Dermis blood vessel endothelial cell (primary cell): ENCODE data around the gene MAZ. TPM values are rescaled to one million over a fixed set of nuclear protein-coding genes. Genes with fewer than 3 reads are reported as not detected.
"Not testable (repeated sequence)": the region's sequence is repeated elsewhere in the genome, so short reads cannot be mapped to it uniquely, and the experiment has no call there.

ENCODE experiments used
- DNase-seq: peaks from one replicate; pipeline ENCODE4 v3.0.0; 2010
- total RNA-seq: library from RNA; depleted of rRNA; stranded (reverse); fragments of >200 nt; gene quantifications from 2 replicates; pipeline ENCODE4 v1.2.3, GENCODE V29; 2014

Gene MAZ
- total RNA-seq, 1 donor from 2014 or later, result 130 TPM

DNA sequence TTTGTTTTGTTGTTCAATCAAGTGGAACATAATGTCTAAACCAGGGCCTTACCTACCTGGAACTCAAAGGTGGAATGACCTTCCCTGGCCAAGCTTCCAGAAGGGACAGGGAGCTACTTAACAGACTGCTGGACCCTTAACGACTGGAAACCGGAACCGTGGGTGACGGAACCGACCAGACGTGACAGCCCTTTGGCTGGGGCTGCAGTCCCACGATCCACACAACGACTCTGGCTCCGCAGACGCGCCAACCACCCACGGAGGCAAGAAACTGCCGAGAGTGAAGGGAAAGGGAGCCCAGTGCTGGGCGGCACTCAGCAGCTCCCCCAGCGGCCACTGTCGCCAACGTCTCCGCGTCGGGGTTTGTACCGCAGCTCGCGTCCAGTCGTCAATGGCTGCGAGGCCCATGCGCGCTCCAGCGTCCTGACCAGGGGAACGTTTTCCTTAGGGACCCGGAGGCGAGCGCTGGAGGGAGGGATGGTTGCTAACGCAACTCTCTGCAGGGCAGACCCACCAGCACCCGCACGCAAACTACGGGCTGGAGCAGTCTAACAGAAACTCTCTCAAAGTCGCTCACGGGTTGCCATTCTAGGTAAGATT lies 21.3 kb upstream of the MAZ start:
- peak; percentile 77 for DNase-seq

- not testable (repeated sequence) for DNase-seq
Observed at GRCh38 chr16:29787155-29787554, 19.2 kb upstream of the MAZ start.

DNA sequence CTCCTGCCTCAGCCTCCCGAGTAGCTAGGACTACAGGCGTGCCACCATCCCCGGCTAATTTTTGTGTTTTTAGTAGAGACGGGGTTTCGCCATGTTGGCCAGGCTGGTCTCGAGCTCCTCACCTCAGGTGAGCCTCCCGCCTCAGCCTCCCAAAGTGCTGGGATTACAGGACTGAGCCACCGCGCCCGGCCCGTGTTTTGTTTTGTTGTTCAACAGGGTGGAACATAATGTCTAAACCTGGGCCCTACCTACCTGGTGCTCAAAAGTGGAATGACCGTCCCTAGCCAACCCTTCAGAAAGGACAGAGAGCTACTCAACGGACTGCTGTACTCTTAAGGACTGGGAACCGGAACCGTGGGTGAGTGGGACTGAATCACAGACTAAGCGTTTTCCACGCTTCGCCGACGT lies 16.6 kb upstream of the MAZ start:
- DNase-seq, result no peak

- DNase-seq, result peak; percentile 99
Observed at GRCh38 chr16:29790183-29790948, 16.0 kb upstream of the MAZ start, which contains the start of gene KIF22. KIF22 (plus strand) TSS chr16:29790751; CDS start chr16:29790760, 9 bp downstream.

DNA sequence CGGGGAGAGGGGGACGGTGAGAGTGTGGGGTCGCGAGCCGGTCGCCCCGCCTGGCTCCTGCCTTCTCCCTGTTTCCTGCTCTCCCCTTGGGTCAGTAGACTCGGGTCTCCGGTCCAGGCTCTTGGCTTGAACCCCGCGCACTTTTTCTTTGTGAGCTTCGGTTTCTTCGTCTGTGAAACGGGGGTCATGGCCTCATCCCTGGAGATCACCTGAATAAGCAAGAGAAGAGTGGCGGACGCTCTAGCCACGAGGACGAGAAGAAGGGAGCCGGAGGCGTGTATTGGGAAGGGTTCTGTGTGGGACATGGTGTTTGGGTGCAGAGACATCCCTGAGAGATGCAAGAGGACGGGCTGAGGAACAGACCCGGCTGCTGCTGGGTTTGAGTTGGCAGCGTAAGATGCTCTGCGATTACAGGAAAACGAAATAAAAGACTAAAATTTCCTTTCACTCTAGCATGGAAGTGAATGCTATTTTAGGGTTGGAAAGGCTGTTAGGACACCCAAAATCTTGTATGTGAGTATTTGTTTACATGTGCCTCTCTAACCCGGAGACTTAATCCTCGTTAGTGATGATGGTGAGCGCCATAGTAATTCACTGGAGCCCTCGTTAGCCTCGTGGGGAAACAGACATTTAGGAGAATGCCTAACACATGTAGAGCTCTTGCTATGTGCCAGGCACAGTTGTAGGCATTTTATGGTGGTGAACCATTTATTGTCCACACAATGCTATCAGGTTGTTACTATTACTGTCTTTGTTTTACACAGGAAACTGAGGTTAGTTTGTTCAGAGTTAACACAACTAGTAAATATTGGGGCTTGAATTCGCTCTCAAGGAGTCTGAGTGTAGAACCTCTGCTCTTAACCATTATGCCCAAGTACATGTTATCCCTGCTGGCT lies 15.1 kb upstream of the MAZ start:
- peak; percentile 15 for DNase-seq

DNA sequence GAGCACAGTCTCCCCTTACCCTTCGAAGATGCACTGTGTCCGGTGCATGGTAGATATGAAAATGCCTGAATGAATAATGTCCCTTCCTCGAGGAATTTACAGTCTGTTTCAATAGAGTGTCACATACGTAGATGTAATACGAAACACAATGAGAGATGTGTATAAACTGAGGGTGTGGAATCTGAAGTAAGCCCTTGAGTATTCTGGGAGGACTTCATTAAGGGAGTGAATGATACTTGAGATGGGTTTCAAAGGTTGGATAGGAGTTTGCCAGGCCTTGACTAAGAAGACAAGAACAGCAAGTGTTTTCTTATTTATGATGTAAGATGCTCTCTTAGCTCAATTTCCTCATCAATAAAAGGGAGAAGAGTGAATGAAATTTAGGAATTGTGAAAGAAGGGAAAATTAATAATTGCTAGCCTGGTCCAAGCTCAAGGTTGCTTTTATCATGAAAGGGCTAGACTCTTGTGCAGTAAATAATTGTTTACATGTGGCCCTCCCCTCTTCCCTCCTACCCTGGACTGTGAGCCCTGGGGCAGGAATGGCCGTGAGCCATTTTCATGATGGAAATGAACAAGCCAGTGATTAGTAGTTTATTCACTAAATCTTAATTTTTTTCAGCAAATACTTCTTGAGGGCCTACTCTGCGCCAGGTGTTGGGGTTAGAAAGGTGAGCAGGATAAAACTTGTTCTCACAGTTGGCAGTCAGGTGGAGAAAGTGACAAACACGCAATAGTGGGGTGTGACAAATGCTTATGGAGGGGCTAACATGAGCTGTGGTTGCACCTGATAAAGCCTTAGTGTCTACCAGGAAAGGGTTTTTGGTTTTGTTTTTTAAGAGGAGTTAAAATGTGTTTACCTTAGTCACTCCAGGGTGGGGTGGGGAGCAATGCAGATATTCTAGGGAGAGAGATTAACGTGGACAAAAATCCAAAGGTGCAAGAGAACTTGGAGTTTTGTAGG lies 14.2 kb upstream of the MAZ start:
- DNase-seq, result no peak

DNA sequence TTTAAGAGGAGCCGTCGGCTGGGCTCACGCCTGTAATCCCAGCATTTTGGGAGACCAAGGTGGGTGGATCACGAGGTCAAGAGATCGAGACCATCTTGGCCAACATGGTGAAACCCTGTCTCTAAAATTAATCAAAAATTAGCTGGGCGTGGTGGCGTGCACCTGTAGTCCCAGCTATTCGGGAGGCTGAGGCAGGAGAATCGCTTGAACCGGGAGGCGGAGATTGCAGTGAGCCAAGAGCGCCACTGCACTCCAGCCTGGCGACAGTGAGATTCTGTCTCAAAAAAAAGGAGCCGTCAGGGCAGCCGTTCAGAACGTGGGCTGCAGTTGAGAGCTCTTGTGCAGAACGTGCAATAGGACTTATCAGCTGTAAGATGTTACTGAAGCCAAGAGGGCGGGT lies 13.2 kb upstream of the MAZ start:
- not testable (repeated sequence) for DNase-seq

GRCh38 chr16:29794231-29794710 lies 12.1 kb upstream of the MAZ start:
- no peak for DNase-seq

DNA sequence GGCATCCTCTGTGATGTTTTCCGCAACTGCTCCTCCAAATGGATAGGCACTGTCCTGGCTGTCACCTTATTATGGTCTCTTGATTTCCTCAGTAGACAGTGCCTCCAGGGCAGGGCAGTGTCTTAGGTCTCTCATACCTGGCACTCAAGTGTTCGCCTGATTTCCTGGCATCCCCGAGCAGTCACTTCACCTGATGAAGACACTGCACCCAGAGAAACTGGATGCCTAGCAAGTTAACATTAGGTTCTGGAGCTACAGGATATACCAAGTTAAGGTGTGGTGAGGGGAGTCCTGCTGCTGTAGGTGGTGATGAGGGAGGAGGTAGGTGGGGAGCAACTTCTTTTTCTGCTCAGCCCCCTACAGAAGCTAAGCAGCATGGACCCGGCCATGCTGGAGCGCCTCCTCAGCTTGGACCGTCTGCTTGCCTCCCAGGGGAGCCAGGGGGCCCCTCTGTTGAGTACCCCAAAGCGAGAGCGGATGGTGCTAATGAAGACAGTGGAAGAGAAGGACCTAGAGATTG lies 3.9 kb upstream of the MAZ start:
- DNase-seq, result no peak

DNA sequence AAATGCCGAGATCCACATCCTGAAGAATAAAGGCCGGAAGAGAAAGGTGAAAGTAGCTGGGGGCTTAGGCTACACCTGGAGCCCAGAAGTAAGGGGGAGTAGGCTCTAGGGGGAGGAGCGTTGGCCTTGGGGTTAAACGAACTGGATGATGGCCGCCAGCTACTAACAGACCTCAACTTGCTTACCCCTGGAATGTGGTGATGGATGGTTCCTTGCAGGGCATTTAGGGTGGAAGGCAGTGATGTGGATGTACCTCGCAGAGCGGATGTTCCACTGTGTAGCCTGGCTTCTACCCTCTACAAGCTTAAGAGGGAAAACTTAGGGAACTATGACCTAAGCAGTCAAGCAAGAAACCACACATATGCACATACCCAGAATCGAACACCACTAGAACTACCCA lies 2.3 kb upstream of the MAZ start:
- DNase-seq, result no peak

- DNase-seq, result peak; percentile 44
Observed at GRCh38 chr16:29804455-29805231, 1.7 kb upstream of the MAZ start.

DNA sequence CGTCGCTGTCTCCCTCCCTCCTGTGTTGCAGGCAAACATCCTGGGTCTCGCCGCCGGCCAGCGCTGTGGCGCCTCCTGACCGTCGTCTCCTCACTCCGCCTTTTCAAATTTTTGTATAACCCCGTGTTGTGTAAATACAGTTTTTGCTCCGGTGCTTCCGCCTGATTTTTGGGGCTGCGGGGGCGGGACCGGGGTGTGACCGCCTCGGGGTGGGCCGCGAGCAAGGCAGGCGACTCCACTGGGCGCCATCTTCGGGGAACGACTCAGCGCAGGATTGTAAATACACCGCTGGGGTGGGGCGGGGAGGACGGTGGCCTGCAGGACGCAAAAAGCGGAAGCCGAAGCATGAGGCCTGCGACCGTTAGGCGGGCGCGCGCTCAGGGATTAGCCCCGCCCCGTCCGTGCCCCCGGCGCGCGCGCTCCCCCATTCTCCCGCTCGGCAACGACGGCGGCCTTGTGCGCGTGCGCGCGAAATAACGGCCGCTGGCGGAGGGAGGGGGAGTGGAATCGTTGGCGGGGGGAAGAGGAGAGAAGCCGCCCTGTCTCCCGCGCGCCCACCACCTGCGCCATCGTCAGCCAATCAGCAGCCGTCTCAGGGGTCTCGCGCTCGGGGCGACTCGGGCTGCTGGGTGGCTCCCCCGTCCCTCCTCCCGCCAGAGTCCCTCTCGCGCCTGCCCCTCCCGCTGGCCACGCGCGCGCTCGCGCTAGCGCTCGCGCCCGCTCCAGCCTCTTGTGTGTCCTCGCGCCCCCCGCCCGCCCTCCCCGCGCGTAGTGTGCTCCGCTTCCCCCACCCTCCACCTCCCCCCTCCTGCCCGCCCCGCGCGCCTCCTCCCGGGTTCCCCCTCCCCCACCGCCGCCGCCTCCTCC lies 864 bp upstream of the MAZ start:
- peak; percentile 98 for DNase-seq

DNA sequence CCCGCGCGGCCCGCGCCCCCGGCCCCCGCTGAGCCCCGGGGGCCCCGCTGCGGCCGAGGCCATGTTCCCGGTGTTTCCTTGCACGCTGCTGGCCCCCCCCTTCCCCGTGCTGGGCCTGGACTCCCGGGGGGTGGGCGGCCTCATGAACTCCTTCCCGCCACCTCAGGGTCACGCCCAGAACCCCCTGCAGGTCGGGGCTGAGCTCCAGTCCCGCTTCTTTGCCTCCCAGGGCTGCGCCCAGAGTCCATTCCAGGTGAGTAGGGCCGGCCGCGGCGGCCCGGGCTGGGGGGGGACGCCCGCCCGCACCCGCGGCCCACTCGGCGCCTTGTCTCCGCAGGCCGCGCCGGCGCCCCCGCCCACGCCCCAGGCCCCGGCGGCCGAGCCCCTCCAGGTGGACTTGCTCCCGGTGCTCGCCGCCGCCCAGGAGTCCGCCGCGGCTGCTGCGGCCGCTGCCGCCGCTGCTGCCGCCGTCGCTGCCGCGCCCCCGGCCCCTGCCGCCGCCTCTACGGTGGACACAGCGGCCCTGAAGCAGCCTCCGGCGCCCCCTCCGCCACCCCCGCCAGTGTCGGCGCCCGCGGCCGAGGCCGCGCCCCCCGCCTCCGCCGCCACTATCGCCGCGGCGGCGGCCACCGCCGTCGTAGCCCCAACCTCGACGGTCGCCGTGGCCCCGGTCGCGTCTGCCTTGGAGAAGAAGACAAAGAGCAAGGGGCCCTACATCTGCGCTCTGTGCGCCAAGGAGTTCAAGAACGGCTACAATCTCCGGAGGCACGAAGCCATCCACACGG lies 504 bp downstream of the MAZ start:
- DNase-seq, result peak; percentile 45

- DNase-seq, result peak; percentile 94
Observed at GRCh38 chr16:29807426-29808218, 1.3 kb downstream of the MAZ start.

- DNase-seq, result no peak
Observed at GRCh38 chr16:29808219-29808900, 2.0 kb downstream of the MAZ start.

GRCh38 chr16:29809031-29809747 lies 2.9 kb downstream of the MAZ start:
- DNase-seq, result no peak
